GM13976 (cell line): Measurements from ENCODE around the gene RPL18A.

Experiments
- DNase-seq: peaks from one replicate; pipeline ENCODE4 v3.0.0; 2012; ENCODE audit warnings: low spot score
- in situ Hi-C: fragments of 300-500 bp; cut with MboI; formaldehyde crosslinking; loops from one replicate; pipeline ENCODE4 v1.12.0; 2022; ENCODE audit warnings: low sequenced_read_pairs, mixed read lengths, inconsistent platforms; ENCODE audit not compliant: unreplicated experiment
- TF ChIP-seq, protein P1 (sequence below): IDR thresholded peaks from 2 replicates; pipeline ENCODE4 v1.5.1; 2012; ENCODE audit warnings: borderline replicate concordance, mild to moderate bottlenecking; ENCODE audit not compliant: insufficient read depth; ENCODE audit errors: extremely low read depth, missing control alignments, control extremely low read depth

Gene RPL18A

DNA sequence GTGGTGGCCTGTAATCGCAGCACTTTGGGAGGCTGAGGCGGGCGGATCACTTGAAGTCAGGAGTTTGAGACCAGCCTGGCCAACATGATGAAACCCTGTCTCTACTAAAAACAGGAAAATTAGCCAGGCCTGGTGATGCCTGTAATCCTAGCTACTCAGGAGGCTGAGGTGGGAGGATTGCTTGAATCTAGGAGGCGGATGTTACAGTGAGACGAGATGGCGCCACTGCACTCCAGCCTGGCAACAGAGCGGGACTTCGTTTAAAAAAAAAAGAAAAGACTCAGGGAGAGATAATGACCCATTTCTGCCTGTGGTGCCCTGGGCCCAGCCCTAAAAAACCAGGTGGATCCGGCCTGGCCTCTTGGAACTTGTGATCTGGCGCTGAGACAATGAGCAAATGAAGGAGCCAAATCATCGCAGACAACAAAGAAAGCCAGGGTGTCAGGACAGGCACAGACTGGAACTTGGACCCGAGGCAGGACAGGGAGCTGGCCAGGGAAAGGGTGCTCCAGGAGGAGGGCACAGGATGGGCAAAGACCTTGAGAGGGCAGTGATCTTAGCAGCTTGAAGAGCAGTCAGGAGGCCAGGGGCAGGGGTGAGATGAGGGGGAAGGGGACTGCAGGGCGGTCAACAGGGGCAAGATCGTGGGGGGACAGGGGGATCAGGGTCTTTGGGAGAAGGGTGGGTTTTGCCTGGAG is 11.0 kb upstream of the RPL18A start:
- DNase-seq, result no peak
- in situ Hi-C loops, result no loop called here
- TF ChIP-seq, protein P1, sequence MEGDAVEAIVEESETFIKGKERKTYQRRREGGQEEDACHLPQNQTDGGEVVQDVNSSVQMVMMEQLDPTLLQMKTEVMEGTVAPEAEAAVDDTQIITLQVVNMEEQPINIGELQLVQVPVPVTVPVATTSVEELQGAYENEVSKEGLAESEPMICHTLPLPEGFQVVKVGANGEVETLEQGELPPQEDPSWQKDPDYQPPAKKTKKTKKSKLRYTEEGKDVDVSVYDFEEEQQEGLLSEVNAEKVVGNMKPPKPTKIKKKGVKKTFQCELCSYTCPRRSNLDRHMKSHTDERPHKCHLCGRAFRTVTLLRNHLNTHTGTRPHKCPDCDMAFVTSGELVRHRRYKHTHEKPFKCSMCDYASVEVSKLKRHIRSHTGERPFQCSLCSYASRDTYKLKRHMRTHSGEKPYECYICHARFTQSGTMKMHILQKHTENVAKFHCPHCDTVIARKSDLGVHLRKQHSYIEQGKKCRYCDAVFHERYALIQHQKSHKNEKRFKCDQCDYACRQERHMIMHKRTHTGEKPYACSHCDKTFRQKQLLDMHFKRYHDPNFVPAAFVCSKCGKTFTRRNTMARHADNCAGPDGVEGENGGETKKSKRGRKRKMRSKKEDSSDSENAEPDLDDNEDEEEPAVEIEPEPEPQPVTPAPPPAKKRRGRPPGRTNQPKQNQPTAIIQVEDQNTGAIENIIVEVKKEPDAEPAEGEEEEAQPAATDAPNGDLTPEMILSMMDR, result no peak

DNA sequence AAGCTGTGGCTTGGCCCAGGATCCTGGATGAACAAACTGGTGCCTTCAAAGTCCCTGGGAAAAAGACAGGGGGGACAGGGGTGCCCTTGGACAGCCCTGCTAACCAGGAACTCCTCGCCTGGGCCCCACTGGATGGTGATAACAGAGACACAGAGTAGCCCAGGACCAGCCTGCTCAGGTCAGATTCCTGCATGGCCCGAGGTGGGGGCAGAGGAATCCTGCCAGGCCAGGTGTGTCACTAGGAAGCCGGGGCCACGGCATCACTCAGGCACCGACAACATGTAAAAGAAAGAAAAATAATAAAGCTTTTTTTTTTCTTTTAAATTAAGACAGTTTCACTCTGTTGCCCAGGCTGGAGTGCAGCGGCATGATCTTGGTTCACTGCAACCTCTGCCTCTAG is 5.6 kb upstream of the RPL18A start:
- TF ChIP-seq, protein P1, result no peak
- in situ Hi-C loops, result no loop called here
- no peak for DNase-seq

DNA sequence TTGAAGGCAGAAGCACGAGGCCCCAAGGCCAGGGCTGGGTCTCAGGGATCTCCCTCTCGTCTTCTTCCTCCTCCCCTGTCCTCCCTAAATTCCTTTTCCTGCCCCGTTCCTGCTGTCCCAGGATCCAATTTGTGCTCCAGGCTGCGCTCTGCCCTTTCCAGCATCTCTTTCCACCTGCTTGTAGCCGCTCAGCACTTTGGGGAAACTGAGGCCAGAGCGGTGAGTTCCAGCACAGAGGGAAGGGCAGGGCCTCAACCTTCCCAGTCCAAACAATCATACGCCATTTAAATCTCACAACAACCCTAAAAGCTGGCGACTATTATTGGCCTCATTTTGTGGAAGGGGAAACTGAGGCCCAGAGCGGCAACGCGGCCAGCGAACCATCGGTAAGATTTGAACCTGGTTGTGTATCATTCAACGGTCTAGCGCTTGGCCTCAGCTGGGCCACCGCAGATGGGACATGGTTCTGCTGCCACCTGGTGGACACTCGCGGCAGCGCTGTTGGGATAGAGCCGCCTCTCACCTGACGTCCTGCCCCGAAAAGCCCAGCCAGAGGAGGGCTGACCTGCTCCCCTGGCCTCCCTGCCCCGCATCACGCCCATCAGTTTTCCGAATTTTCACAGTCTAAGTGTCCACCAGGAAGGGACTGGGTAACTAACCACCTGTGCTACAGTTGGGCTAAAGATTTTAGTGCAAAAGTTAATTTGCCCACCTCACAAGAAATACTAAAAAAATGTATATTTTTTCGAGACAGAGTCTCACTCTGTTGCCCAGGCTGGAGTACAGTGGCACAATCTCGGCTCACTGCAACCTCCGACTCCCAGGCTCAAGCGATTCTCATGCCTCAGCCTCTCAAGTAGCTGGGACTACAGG is 4.2 kb upstream of the RPL18A start:
- TF ChIP-seq, protein P1, result peak; percentile 98
- peak; percentile 88 for DNase-seq
- in situ Hi-C loops, result no loop called here

DNA sequence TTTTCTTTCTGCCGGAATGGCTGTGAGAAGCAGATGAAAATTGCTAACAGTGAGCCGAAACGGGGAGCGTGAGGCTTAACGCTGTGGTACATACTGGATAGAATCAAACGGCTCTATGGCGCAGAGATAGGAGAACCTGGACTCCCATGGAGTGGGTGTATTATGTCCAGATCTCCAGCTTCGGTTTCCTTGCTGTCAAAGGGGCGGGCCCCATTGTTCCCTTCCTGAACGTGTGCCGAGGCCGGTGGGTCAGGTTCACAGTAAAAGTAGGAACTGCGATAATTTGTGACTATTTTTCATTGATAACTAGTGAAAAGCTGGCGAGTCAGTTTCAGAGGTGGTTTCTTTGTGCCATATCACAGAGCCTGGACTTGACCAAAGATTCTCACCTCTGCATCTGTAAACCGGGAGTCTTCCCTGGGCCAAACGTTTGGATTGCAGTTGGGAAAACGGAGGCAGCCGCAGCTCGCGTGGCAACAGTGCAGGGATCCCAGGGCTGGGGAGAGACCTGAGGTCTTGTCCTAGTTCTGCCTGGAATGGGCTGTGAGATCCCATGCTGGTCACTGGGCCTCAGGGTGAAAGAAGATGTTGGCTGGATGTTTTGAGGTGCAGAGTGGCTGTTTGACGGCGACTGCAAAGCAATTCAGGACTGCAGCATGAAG is 752 bp downstream of the RPL18A start:
- no peak for DNase-seq
- in situ Hi-C loops, result loop anchor here (10.0 kb wide), 1 partner anchor 64 kb away; no protein-coding TSS in a partner anchor
- TF ChIP-seq, protein P1, result no peak

DNA sequence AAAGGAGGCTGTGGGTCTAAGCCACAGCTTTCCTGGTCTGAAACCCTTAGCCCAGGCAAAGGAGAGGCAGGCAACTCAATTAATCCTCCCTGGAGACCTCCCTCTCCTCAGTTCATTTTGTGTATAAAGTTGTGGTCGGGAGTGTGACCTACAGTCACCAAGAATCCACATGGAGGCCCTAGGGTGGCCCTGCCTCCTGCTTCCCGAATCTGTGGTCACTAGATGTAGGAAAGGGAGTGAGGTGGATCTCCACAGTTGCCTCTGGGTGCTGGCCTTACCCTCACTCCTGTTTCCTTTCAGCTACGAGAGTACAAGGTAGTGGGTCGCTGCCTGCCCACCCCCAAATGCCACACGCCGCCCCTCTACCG is 1.3 kb downstream of the RPL18A start:
- TF ChIP-seq, protein P1, result no peak
- in situ Hi-C loops, result loop anchor here (10.0 kb wide), 1 partner anchor 64 kb away; no protein-coding TSS in a partner anchor
- no peak for DNase-seq
